Mucosa of gallbladder (tissue), 1 donor: ENCODE results near the gene SYNE1. TPM values are rescaled to one million over a fixed set of nuclear protein-coding genes. Genes with fewer than 3 reads are reported as not detected.
"Not testable (repeated sequence)": the region's sequence is repeated elsewhere in the genome, so short reads cannot be mapped to it uniquely, and the experiment has no call there.

Source experiments
- DNase-seq: peaks from one replicate; pipeline ENCODE4 v3.0.0-alpha.2; 2020; ENCODE audit warnings: low spot score
- total RNA-seq: library from RNA; stranded (reverse); gene quantifications from one replicate; pipeline ENCODE4 v1.2.1, GENCODE V29; 2021
- donor health status: DM: no; HTN: no; CAD: no.

SYNE1 gene
- total RNA-seq, 1 donor from 2014 or later: 65.6 TPM

DNA sequence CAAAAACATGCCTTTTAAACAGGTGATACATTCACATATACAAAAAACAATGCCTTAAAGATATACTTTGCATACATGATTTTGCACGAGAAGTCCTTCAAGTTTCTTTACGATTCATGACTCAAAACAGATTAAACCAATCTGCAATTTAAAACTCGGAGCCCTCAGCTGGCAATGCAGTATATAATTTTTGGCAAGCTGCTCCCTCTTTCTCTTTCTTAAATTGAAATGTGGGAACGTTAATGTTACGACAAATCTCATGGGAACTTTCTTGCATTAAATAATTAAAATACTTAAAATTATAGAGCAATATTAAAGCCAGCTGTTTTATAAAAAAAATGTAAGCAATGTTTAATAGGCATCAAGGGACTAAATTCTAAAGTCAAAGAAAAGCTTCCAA, 495.1 kb downstream of the SYNE1 start:
- no peak for DNase-seq

DNA sequence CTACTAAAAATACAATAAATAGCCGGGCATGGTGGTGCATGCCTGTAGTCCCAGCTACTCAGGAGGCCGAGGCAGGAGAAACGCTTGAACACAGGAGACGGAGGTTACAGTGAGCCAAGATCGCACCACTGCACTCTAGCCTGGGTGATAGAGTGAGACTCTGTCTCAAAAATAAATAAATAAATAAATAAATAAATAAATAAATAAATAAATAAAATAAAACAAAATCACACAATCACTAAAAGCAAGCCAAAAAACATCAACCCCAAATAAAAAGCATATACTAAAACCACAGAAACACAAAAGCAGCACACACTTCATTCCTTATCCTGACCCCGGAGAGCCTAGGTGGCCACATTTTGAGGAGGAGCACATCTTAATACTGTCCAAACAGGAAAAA, 498.8 kb downstream of the SYNE1 start:
- DNase-seq: not testable (repeated sequence)

DNA sequence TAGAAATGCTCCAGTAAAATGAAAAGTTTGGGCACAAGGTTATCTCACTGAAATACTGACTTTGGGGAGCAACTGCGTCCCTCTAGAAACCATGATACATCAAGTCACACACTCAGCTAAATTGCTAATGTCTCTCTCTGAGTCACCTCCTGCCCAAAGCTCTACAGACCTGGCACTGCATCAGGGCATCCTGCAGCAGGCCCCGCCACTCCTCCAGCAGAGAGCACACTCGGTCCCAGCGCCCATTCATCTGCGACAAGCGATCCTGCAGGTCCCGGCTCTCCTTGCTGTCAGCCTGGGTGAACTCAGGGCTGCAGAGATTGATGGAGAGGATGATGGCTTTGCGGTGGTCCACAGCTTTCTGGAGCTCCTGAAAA, 500.7 kb downstream of the SYNE1 start:
- no peak for DNase-seq

DNA sequence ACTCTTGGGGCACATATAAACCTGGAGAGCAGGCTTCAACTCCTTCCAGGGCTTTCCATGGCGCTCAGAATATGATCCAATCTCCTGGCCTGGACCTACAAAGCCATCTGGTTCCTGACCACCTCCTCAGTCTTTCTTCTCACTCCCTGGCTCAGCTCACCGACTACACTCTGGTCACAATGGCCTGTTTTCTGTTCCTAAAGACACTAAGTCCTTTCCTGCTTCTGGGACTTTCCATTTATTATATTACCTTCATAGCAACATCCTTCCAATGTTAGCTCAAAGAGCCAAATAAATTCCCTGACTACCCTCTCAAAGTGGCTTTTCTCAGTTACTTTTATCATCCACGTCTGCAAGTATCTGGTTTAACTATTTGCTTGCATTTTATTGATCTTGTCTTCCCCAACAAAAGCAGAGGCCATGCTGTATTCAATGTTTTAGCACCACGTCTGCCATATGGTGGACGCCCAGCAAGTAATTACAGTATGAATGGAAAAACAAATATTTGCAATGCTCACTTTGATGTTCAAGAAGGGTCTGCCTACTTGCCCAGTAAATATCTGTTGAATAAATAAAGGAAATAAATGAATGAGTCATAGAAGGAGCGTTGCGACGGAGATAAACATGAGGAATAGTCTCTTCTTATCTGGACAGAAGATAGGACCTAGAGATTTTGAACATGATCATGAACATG, 501.3 kb downstream of the SYNE1 start:
- no peak for DNase-seq

DNA sequence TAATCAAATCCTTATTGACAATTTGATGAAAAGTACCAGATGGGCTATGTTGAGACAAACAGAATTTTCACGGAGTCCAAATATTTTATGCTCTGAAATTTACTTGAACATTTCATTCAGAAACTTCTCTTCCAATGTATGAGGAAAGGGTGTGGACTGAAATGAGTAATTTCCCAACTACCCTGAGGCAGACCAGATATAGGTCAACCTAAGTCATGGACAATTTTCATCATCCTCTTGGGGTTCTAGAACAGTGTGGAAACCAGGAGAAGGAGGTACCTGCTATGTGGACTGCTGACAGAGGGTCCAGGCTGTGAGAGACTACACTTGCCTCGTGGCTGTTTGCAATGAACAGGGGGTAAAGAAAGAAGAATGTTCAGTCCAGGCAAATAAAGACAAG, 506.7 kb downstream of the SYNE1 start:
- no peak for DNase-seq

DNA sequence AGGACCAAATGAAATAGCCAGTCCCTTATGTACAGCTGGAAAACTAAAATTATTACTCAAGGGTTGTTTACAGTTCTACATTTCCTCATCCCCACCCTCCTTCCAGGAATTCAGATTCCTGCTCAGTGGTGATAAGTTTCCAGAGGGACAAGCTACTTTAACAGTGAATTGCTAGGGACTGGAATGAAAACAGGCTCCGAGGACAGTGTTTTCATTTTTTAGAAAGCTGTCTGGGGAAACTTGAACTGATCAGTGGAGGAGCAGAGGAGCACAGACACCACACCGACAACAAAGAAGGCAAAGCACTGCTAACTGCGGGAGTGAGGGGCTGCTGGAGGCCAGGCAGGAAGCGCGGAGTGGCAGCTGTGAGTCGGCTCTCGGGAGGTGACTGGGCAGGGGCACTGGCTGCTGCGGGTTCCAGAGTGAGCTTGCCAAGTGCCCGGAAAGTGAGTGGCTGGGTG, 507.4 kb downstream of the SYNE1 start:
- no peak for DNase-seq

DNA sequence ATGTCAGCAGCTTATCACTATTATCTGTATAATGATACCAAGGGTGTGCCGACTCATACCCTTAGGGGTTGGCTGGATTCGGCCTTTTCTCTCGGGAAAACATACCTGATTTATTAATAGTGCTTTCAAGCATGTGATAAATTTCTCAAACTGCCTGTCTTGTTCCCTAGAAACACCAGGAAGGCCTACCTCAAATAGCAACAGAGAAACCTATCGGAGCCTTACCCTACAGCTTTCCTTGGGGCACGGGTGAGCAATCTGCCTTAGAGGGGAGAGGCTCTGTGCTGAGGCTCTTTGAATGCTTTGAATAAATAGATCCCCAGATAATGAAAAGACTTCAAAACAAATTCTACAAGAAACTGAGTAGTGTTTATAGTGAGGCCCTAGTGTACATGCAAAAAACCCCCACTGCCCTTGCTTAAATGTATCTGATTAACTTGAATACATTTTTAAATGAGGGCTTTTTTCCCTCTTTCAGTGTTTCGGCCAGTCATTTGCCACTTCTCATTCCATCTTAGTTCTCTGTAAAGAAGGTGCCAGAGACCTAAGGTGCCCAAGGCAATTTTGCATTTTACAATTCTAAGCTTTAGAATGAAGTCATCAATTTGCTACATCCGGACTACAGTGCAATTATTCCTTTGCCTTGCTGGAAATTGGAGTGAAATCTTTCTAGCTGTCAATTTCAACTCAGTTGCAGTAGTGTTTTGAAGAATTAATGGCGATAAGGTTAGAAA, 509.6 kb downstream of the SYNE1 start:
- DNase-seq: no peak

GRCh38 chr6:152124429-152125074, 512.6 kb downstream of the SYNE1 start:
- no peak for DNase-seq

DNA sequence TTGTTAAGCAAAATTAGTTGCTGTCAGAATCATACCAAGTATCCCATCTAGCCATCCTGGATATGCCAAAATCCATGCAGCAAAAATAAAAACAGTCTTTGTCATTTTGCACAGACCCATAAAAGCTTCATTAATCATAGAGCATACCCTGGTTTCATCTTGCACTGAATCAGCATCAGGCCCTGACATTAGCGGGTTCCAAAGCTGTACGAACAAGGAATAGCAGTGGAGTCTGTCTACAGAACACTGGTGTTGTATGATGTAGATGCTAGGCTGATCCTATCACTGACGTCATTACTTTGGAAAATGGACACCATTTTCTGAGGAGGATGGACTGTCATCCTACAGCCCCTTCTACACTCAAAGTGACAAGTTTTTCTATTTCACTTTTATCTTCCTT, 514.1 kb downstream of the SYNE1 start:
- no peak for DNase-seq

- DNase-seq: no peak
These were observed 514.7 kb downstream of the SYNE1 start for GRCh38 chr6:152122434-152122833.

GRCh38 chr6:152121910-152122309, 515.3 kb downstream of the SYNE1 start:
- DNase-seq: no peak

DNA sequence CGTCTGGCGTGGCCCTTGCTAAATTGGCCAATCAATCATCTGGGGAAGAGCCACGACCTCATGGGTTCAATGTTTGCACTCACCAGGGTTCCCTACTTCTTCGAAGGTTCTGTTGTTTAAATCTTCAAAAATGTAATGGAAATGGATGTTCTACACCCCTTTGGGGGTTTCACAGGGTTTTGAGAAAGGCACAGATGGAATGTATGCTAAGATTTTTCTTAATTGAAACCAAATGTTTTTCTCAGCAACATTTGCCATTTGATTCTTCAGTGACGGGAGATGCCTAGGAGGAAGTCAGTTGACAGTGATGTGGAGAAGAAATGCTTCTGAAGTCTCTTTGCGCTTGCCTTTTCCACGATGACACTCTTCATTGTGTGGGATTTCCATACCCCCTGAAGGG, 517.3 kb downstream of the SYNE1 start:
- no peak for DNase-seq

- DNase-seq: no peak
These were observed 518.5 kb downstream of the SYNE1 start for GRCh38 chr6:152118678-152119077.

GRCh38 chr6:152118224-152118623, 518.9 kb downstream of the SYNE1 start:
- DNase-seq: no peak

- DNase-seq: no peak
These were observed 519.7 kb downstream of the SYNE1 start for GRCh38 chr6:152117156-152118133.

DNA sequence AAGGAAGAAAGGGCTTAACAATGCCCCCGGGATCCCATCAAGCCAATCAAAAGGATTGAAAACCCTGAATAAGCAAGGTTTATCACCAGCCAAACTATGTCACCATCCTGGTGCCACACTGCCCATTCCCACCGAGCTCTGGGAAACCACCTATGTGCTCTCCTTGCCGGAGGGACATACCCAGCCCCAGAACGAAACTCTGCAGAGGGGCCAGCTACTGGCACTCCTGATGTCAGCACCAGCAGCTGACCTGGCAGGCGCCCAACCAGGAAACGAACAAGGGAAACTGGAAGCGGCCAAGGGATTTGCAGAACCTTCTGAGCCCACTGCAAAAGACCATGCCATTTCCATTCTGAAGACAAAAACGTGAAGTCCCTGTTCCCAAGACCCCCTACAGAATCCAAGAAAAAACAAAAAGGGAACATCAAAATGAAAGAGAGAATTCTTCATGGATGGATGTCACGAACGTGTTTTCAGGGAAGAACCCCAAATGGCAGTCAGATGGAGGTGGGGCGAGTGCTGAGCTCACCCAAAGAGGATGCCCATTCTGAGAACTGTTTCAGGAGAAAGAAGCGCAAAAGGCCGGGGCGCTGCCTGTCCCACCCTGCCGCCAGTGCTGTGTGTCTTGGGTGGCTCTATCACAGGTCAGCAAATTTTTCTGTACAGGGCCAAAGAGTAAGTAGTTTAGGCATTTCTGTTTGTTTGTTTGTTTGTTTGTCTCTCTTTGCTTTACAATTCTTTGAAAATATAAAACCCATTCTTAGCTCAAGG, 524.5 kb downstream of the SYNE1 start:
- DNase-seq: peak; percentile 54

- DNase-seq: no peak
These were observed 526.0 kb downstream of the SYNE1 start for GRCh38 chr6:152110886-152111820.

DNA sequence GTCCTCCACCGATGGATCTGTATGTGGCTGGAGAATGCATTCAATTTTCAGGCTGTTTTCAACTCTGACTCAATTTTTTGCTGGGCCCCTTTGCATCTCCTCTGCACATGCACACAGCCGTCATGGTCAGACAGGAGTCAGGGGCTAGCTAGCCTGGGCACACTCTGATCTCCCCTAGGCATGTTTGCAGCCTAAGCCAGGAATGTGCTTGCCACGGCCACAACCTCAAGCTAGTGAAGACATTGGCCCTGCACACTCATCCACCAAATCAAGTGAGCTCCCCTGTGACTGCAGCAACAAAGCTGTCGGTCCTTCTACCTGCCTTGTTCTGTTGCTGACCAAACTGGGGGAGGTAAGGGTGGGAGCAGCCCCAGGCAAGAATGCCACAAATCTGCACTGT, 529.2 kb downstream of the SYNE1 start:
- DNase-seq: no peak

DNA sequence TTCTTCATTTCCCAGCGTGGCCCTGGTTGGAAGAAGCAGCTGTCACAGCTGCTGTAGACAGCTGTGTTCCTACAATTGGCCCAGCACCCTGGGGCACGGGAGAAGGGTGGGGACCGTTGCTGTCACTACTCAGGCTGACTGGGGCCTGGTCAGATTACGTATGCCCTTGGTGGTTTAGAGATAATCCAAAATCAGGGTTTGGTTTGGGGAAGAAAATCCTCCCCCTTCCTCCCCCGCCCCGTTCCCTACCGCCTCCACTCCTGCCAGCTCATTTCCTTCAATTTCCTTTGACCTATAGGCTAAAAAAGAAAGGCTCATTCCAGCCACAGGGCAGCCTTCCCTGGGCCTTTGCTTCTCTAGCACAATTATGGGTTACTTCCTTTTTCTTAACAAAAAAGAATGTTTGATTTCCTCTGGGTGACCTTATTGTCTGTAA, 537.0 kb downstream of the SYNE1 start:
- no peak for DNase-seq
